ENCODE measurements around the gene CLEC17A.
"Not testable (repeated sequence)": the region's sequence is repeated elsewhere in the genome, so short reads cannot be mapped to it uniquely, and the experiment has no call there.

Gene CLEC17A

GRCh38 chr19:14589433-14589832 lies 6.5 kb downstream of the CLEC17A start:
- H3K4me3 ChIP-seq (ENCODE audit: low read depth, low read length); H3K36me3 ChIP-seq (ENCODE audit: control insufficient read depth, insufficient read depth, low read length); H3K9ac ChIP-seq (ENCODE audit: low read length); H3K9me3 ChIP-seq (ENCODE audit: control insufficient read depth, insufficient read depth, low read depth, low read length); H3K27ac ChIP-seq (ENCODE audit: low read depth, low read length); H3K4me1 ChIP-seq (ENCODE audit: control insufficient read depth, insufficient read depth, low read length); H3K27me3 ChIP-seq (ENCODE audit: control insufficient read depth, insufficient read depth, low read length): not testable (repeated sequence)

- H3K27ac ChIP-seq (ENCODE audit: low read depth, low read length): no peak overlapping the region
- no peaks in the 10 kb centered on the region for H3K4me1 ChIP-seq (ENCODE audit: control insufficient read depth, insufficient read depth, low read length)
- H3K36me3 ChIP-seq (ENCODE audit: control insufficient read depth, insufficient read depth, low read length): no peaks in the 10 kb centered on the region
- H3K9me3 ChIP-seq (ENCODE audit: control insufficient read depth, insufficient read depth, low read depth, low read length): peaks cover 8% of the 10 kb centered on the region; the same call in 1 of the 2 replicates
- no peak overlapping the region for H3K4me3 ChIP-seq (ENCODE audit: low read depth, low read length)
- H3K27me3 ChIP-seq (ENCODE audit: control insufficient read depth, insufficient read depth, low read length): peaks cover 3% of the 10 kb centered on the region; the same call in 1 of the 2 replicates
- H3K9ac ChIP-seq (ENCODE audit: low read length): no peak overlapping the region
These were observed 12.7 kb downstream of the CLEC17A start for GRCh38 chr19:14595558-14595957.

- H3K27me3 ChIP-seq (ENCODE audit: control insufficient read depth, insufficient read depth, low read length): peaks cover 3% of the 10 kb centered on the region; the same call in 1 of the 2 replicates
- H3K9me3 ChIP-seq (ENCODE audit: control insufficient read depth, insufficient read depth, low read depth, low read length): peaks cover 12% of the 10 kb centered on the region; the same call in 1 of the 2 replicates
- H3K36me3 ChIP-seq (ENCODE audit: control insufficient read depth, insufficient read depth, low read length): no peaks in the 10 kb centered on the region
These were observed 16.8 kb downstream of the CLEC17A start for GRCh38 chr19:14599548-14600147.

GRCh38 chr19:14603990-14604387 lies 21.1 kb downstream of the CLEC17A start:
- H3K36me3 ChIP-seq (ENCODE audit: control insufficient read depth, insufficient read depth, low read length): no peaks in the 10 kb centered on the region
- no peak overlapping the region for H3K4me3 ChIP-seq (ENCODE audit: low read depth, low read length)
- H3K9ac ChIP-seq (ENCODE audit: low read length): no peak overlapping the region
- peaks cover 4% of the 10 kb centered on the region; the same call in 1 of the 2 replicates for H3K9me3 ChIP-seq (ENCODE audit: control insufficient read depth, insufficient read depth, low read depth, low read length)
- H3K27ac ChIP-seq (ENCODE audit: low read depth, low read length): no peak overlapping the region
- H3K4me1 ChIP-seq (ENCODE audit: control insufficient read depth, insufficient read depth, low read length): no peaks in the 10 kb centered on the region
- peaks cover 3% of the 10 kb centered on the region; the same call in 1 of the 2 replicates for H3K27me3 ChIP-seq (ENCODE audit: control insufficient read depth, insufficient read depth, low read length)

More at GRCh38 chr19:14599548-14600147, 16.8 kb downstream of the CLEC17A start:
- no peak overlapping the region for H3K4me3 ChIP-seq (ENCODE audit: low read depth, low read length)
- H3K4me1 ChIP-seq (ENCODE audit: control insufficient read depth, insufficient read depth, low read length): no peaks in the 10 kb centered on the region
- no peak overlapping the region for H3K27ac ChIP-seq (ENCODE audit: low read depth, low read length)
- H3K9ac ChIP-seq (ENCODE audit: low read length): no peak overlapping the region

DNA sequence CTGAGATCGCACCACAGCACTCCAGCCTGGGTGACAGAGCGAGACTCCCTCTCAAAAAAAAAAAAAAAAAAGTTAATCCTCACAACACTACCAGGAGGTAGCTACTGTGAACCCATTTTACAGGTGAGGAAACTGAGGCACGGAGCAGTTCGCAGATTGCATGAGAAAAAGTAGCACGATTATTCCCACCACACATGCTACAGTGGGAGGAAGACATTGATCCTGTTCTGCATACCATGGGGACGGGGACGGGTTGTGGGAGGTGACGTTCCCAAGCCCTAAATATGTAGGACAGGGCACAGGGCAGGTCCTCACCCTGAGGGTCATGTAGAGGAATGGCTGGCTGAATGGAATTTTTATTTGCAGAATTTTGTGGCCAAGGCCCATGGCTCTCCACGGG lies 23.7 kb downstream of the CLEC17A start:
- Histone ChIP-seq H3K9ac (ENCODE audit: low read length) (no peak overlapping the region), H3K9me3 (ENCODE audit: control insufficient read depth, insufficient read depth, low read depth, low read length) (peaks cover 4% of the 10 kb centered on the region; the same call in 1 of the 2 replicates), H3K36me3 (ENCODE audit: control insufficient read depth, insufficient read depth, low read length) (no peaks in the 10 kb centered on the region), H3K4me3 (ENCODE audit: low read depth, low read length) (no peak overlapping the region), H3K27me3 (ENCODE audit: control insufficient read depth, insufficient read depth, low read length) (no peaks in the 10 kb centered on the region), H3K4me1 (ENCODE audit: control insufficient read depth, insufficient read depth, low read length) (no peaks in the 10 kb centered on the region), H3K27ac (ENCODE audit: low read depth, low read length) (no peak overlapping the region)

- no peaks in the 10 kb centered on the region for H3K27me3 ChIP-seq (ENCODE audit: control insufficient read depth, insufficient read depth, low read length)
- H3K27ac ChIP-seq (ENCODE audit: low read depth, low read length): no peak overlapping the region
- H3K4me3 ChIP-seq (ENCODE audit: low read depth, low read length): no peak overlapping the region
- no peaks in the 10 kb centered on the region; the same call in 1 of the 2 replicates for H3K9me3 ChIP-seq (ENCODE audit: control insufficient read depth, insufficient read depth, low read depth, low read length)
- no peaks in the 10 kb centered on the region for H3K4me1 ChIP-seq (ENCODE audit: control insufficient read depth, insufficient read depth, low read length)
- no peak overlapping the region for H3K9ac ChIP-seq (ENCODE audit: low read length)
- H3K36me3 ChIP-seq (ENCODE audit: control insufficient read depth, insufficient read depth, low read length): no peaks in the 10 kb centered on the region
These were observed 28.2 kb downstream of the CLEC17A start for GRCh38 chr19:14611051-14611450.

DNA sequence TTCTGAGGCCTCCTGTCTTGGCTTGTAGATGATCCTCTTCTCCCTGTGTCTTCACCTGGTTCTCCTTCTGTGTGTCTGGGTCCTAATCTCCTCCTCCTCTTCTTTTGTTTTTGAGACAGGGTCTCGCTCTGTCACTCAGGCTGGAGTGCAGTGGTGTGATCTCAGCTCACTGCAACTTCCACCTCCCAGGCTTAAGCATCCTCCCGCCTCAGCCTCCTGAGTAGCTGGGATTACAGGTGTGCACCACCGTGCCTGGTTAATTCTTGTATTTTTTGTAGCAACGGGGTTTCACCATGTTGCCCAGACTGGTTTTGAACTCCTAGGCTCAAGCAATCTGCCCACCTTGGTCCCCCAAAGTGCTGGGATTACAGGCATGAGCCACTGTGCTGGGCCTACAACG lies 29.4 kb downstream of the CLEC17A start:
- H3K9me3 ChIP-seq (ENCODE audit: control insufficient read depth, insufficient read depth, low read depth, low read length); H3K4me1 ChIP-seq (ENCODE audit: control insufficient read depth, insufficient read depth, low read length); H3K27ac ChIP-seq (ENCODE audit: low read depth, low read length); H3K27me3 ChIP-seq (ENCODE audit: control insufficient read depth, insufficient read depth, low read length); H3K4me3 ChIP-seq (ENCODE audit: low read depth, low read length); H3K9ac ChIP-seq (ENCODE audit: low read length); H3K36me3 ChIP-seq (ENCODE audit: control insufficient read depth, insufficient read depth, low read length): not testable (repeated sequence)

DNA sequence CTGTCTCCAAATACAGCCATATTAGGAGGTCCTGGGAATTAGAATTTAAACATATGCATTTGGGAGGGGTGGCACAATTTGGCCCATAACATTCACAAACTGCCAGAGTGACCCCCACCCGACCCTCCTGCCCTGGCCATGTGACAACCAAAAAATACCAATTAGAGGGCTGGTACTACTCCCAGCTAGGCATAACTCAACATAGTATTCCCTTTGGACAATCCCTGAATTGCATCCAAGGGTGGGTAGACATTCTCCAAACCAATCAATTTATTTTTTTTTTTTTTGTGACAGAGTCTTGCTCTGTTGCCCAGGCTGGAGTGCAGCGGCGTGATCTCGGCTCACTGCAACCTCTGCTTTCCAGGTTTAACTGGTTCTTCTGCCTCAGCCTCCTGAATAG lies 29.8 kb downstream of the CLEC17A start:
- no peaks in the 10 kb centered on the region; the same call in 1 of the 2 replicates for H3K9me3 ChIP-seq (ENCODE audit: control insufficient read depth, insufficient read depth, low read depth, low read length)
- no peak overlapping the region for H3K27ac ChIP-seq (ENCODE audit: low read depth, low read length)
- H3K4me1 ChIP-seq (ENCODE audit: control insufficient read depth, insufficient read depth, low read length): no peaks in the 10 kb centered on the region
- H3K9ac ChIP-seq (ENCODE audit: low read length): no peak overlapping the region
- no peaks in the 10 kb centered on the region for H3K36me3 ChIP-seq (ENCODE audit: control insufficient read depth, insufficient read depth, low read length)
- no peaks in the 10 kb centered on the region for H3K27me3 ChIP-seq (ENCODE audit: control insufficient read depth, insufficient read depth, low read length)
- no peak overlapping the region for H3K4me3 ChIP-seq (ENCODE audit: low read depth, low read length)

GRCh38 chr19:14613399-14614098 lies 30.7 kb downstream of the CLEC17A start:
- H3K4me1 ChIP-seq (ENCODE audit: control insufficient read depth, insufficient read depth, low read length); H3K27me3 ChIP-seq (ENCODE audit: control insufficient read depth, insufficient read depth, low read length); H3K27ac ChIP-seq (ENCODE audit: low read depth, low read length); H3K4me3 ChIP-seq (ENCODE audit: low read depth, low read length); H3K9me3 ChIP-seq (ENCODE audit: control insufficient read depth, insufficient read depth, low read depth, low read length); H3K9ac ChIP-seq (ENCODE audit: low read length); H3K36me3 ChIP-seq (ENCODE audit: control insufficient read depth, insufficient read depth, low read length): not testable (repeated sequence)

- no peak overlapping the region for H3K27ac ChIP-seq (ENCODE audit: low read depth, low read length)
- H3K36me3 ChIP-seq (ENCODE audit: control insufficient read depth, insufficient read depth, low read length): no peaks in the 10 kb centered on the region
- peaks cover 4% of the 10 kb centered on the region for H3K9me3 ChIP-seq (ENCODE audit: control insufficient read depth, insufficient read depth, low read depth, low read length)
- no peak overlapping the region for H3K9ac ChIP-seq (ENCODE audit: low read length)
- no peak overlapping the region for H3K4me3 ChIP-seq (ENCODE audit: low read depth, low read length)
- H3K4me1 ChIP-seq (ENCODE audit: control insufficient read depth, insufficient read depth, low read length): no peaks in the 10 kb centered on the region
- H3K27me3 ChIP-seq (ENCODE audit: control insufficient read depth, insufficient read depth, low read length): no peaks in the 10 kb centered on the region
These were observed 31.2 kb downstream of the CLEC17A start for GRCh38 chr19:14614099-14614412.

DNA sequence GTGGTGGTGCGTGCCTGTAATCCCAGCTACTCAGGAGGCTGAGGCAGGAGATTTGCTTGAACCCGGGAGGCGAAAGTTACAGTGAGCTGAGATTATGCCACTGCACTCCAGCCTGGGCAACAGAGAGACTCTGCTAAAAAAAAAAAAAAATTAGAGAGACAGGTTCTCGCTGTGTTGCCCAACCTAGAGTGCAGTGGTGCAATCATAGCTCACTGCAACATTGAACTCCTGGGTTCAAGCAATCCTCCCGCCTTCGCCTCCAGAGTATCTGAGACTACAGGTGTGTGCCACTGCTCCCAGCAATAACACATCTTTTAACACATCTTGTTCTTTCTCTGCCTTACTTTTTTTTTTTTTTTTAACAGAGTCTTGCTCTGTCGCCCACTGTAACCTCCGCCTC lies 32.7 kb downstream of the CLEC17A start:
- Histone ChIP-seq H3K27me3 (ENCODE audit: control insufficient read depth, insufficient read depth, low read length) (no peaks in the 10 kb centered on the region), H3K9me3 (ENCODE audit: control insufficient read depth, insufficient read depth, low read depth, low read length) (peaks cover 10% of the 10 kb centered on the region), H3K27ac (ENCODE audit: low read depth, low read length) (no peak overlapping the region), H3K4me1 (ENCODE audit: control insufficient read depth, insufficient read depth, low read length) (no peaks in the 10 kb centered on the region), H3K4me3 (ENCODE audit: low read depth, low read length) (no peak overlapping the region), H3K36me3 (ENCODE audit: control insufficient read depth, insufficient read depth, low read length) (no peaks in the 10 kb centered on the region), H3K9ac (ENCODE audit: low read length) (no peak overlapping the region)

All from HUES6 (cell line).